GM21737 (cell line): ENCODE measurements around the gene CRYL1.

Source experiments
- ATAC-seq: cut with Tn5 transposase; IDR thresholded peaks from one replicate; pipeline ENCODE4 v1.9.1; 2021; ENCODE audit warnings: mild to moderate bottlenecking, moderate library complexity; ENCODE audit not compliant: unreplicated experiment

The CRYL1 gene

DNA sequence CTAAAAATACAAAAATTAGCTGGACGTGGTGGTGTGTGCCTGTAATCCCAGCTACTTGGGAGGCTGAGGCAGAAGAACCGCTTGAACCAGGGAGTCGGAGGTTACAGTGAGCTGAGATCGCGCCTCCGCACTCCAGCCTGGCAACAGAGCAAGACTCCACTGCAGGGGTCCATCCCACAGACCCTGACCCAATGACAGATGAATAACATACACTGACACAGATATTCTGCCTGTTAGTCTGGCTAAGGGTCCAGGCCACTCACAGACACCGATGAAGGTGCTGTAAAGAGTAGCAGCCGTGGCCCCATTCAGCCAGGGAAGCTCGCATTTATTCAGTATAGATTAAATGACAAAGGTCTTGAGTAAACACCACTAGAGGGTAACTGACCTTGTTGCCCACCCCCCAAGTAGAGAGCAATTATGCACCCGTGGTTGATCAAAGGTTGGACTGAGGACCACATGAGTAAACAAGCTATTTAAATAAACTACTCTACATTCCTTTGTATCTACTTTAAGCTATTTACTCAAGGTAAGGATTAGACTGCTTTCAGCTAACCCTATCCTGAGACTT lies 8.5 kb upstream of the CRYL1 start:
- ATAC-seq: no peak

DNA sequence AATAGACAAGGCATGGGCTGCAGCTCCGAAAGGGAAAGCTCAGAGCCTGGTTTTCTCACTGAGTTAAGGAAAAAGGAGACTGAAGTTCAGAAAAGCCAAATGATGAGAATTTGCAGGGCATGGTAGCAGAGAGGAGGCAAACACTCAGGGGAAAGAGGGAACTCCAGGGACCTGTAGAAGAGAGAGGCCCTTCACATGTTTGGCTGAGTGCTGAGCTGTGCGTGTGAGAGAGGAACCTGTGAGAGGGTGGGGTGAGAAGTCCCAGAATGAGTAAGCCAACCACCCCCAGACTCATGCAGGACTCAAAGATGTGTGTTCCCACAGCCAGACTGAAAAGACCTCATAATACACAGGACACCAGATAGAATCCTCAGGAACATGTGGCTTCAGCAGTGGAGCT lies 2.8 kb upstream of the CRYL1 start:
- no peak for ATAC-seq

DNA sequence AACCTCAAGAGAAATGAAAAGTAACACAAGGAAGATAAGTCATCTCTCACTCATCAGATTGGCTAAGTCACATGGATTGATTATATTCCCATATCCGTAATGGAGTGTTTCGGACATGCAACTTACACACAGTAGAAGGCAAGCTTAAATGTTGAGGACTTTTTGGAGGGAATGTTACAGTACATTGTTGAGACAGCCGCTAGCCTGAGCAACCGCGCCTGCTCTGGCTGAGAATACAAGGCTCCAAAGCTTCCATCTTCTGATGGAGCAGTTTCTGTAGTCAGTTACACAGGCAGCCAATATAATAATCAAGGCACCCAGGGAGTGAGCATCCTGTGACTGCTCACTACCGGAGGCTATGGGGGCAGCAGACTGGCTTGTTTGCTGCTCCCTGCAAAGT lies 1.0 kb upstream of the CRYL1 start:
- ATAC-seq: no peak

DNA sequence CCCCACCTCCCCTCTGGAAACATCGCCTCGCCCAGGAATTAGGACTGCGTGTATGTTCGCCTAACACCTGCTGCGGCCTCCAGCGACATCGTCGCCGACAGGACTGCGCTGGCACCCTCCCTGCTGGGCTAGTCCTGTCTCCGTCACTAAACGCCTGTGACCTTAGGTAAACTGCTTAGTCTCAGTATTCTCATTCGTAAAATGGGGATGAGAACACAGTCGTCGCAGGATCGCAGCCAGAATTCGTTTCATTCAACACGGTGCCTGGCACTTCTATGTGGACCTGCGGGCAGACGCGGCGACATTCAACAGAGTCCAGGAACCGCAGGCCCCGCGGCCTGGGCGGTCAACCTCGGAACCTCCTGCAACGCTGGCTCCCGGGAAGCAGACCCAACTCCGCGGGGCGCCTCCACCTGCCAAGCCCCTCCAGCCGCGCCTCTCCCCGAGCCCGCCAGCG lies 485 bp downstream of the CRYL1 start:
- ATAC-seq: peak; percentile 18

DNA sequence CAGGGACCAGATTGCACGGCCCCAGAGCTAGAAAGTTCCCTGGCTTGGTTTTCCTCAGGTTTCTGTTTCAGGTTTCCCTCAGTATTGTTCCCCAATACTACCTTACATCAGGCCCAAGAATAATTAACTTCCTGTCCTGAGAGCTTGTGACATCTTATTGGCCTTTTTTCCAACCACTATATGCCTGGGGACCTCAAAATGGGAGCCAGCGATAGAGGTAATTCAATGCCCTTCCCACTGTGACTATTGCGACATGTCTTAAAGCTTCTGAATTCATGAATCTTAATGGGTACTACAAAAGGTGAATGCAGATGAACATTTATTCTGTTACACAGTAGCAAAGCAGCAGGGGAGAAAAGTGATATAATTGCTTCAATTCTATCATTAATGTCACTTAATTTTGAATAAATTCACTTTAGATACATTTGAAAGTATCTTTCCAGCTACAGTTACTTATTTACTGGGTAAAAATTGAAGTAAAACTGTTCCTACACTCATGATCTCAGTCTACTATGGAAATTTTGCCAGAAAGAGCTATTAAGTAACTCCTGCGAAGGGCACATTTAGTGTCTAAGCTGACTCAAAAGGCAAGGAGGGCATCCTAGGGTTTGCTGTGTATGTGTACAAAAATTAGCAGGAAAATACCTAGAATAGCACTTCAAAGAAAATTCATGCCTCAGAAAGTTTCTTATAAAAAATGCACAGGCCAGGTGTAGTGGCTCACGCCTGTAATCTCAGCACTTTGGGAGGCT lies 4.1 kb downstream of the CRYL1 start:
- ATAC-seq: no peak

DNA sequence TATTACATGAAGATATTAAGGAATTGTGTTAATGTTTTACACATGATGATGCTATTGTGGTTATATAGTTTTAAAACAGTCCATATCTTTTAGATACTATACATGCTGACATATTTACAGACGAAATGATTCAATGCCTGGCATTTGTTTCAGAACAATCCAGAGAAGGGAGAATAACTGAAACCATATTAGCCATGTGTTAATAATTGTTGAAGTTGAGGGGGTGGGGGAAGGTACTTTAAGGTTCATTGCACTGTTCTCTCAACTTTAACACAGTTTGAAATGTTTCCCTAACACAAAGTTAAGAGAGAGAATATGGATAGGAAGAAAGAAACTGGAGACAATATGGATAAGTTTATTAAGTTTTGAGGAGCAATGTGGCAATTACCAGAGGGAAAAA lies 5.8 kb downstream of the CRYL1 start:
- ATAC-seq: no peak

DNA sequence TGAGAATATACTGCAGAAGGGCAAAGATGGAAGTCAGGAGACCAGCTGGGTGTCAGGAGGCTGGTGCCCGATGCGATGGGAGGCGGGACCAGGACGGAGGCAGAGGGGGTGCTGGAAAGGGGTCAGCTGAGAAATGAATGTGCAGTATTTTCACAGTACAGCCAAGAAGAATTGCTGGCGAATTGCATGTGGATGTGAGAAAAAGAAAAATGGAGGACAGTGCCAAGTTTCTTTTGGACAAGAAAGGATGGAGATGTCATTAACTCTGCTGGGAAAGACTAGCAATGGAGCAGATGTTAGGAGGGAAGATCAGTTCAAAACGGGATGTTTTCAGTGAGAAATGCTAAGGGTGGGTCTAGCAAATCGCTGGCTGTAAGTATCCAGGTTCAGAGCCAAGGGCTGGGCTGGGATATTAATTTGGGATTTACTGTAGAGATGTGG lies 7.0 kb downstream of the CRYL1 start:
- no peak for ATAC-seq

DNA sequence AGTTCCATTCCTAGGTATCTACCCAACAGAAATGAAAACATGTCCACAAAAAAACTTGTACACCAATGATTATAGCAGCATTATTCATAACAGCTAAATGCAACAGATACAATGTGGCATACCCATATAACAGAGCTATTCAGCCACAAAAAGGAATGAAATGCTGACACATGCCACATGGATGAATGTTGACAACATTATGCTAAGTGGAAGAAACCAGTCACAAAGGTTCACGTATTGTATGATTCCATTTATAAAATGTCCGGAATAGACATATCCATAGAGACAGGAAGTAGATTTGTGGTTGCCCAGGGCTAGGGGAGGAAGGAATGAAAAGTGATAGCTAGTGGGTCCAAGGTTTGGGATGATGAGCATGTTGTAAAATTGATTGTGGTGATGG lies 10.8 kb downstream of the CRYL1 start:
- ATAC-seq: no peak

DNA sequence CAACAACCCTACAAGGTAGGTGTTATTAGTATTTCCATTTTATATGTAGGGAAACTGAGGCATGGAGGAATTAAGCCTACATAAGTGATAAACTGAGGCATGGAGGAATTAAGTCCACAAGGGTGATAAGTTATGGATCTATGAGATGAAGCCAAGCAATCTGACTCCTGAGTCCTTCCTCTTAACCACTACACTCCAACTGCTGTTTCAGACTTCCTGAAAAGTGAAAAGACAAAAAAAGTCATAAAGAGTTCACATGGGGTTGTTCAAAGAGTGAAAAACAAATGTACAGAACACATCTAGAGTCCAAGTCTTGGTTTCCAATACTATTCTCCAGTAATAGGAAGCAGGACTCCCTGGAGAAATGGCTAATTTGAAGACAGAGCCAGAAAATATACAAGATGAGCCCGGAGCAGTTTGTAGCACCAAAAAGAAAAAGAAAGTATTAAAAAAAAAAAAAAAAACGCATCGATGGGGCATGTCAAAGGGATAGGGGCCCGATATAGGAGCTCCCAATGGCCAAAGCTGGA lies 12.1 kb downstream of the CRYL1 start:
- no peak for ATAC-seq

DNA sequence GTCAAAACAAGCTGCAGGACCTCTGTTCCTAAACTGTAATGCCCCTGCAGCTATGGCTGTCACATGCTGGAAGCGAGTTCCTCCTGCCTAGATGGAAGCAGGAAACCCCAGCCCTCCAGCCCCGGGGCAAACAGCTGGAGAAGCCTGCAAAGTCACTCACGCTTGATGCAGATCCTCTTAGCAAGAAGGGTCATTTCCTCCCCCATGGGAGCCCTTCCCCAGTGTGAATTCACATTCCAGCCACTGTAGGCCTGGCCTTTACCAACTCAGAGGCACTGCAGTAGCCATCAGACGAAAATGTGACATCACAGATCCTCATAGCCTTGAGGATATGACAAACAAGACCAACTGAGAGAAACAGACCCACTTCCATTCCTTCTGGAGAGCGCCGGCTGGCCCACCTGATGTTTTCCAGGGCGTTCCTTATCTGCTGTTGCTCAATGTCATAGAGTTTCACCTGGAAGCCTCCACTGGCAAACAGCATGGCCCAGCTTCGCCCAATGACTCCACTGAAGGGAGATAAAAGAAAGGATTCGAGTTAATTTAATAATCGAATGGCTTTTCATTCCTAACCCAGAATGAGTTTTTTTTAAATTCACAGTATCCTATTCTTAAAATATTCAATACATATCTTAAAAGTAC lies 13.5 kb downstream of the CRYL1 start:
- no peak for ATAC-seq

DNA sequence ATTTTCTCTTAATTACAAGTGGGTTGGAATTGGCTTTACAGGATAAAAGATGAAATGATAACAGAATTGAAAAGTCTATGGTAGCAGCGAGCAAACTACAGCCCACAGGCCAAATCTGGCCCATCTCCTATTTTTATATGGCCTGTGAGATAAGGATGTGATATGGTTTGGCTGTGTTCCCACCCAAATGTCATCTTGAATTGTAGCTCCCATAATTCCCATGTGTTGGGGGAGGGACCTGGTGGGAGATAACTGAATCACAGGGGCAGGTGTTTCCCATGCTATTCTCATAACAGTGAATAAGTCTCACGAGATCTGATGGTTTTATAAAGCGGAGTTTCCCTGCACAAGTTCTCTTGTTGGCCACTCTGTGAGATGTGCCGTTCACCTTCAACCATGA lies 19.0 kb downstream of the CRYL1 start:
- ATAC-seq: no peak

DNA sequence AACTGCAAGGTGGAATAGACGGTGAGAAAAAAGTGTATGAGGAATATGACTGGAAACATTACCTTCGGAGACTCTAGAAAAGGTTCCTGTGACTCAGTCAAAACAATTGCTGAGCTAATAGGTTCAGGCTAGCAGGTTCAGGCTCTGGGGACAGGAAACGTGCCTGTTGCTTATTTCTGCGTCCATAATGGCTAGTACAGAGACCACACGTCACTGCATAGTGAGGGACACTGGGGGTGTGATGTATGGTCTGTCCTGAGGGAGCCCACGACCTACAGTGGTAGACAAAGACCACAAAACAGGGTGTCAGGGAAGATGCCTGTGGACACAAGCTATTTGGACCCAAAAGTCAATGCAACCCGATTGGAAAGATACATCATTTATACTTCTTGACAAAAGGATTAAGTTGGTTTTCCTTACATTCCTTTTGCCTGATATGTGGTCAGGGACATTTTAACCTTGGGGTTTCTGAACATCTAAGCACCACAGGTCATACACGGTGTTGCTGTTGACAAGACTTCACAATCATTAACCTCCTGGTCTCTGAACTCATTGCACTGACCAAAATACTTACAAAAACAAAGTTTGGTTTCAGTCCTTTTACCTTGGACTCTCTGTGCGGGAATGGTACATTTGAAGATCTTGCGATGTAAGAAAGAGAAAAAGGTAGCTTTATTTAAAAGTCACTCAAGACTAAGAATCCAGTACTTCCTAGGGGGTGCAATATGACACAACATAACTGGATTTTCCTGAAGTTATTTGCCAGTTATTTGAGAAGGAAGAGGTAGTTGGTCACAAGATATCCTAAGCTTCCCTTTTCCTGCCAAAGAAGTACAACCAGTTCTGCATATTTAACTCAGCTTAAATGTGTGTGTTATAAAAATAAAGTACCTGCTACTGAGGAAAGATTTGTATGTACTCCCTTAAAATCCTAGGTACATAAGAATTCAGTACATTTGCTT lies 20.0 kb downstream of the CRYL1 start:
- no peak for ATAC-seq

DNA sequence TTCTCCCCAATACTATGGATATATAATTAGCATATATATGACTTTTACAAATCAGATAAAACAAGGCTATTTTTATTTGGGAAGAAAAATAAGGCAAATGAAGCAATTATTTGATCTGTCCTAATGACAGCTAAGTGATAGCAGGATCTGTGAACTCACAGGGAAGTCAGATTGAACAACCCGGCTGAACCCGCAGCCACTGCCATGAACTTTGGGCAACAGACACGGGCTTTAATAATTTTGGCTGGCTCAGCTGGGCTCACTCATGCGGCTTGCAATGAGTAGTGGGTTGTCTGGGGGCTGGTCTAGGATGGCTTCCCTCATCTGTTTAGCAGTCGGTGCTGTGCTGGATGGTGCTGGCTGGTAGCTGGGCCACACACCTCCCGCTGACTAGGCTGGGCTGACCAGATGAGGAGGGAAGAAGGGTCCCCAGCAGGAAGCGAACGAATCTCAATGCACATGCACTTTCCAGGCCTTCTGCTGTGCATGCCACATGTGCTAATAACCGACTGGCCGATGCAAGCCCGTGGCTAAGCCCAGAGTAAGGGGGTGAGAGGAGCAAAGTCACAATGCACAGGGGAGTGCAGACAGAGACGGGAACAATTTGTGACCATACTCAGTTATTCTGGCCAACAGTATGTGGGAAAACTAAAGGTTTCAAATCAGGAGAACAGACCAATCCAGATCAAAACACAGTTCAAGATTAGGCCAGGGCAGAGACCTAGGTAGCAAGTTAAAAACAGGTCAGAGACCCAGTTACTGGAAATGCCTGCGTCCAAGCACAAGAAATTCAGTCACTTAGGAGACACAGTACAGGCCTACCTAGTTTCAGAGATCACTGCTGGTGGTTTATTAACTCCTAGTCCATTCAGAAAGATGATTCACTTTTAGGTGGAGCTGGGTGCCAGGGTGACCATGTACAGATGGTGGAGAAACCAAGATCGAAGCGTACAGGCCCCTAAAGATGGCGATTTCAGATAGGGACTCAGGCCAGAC lies 22.3 kb downstream of the CRYL1 start:
- no peak for ATAC-seq

DNA sequence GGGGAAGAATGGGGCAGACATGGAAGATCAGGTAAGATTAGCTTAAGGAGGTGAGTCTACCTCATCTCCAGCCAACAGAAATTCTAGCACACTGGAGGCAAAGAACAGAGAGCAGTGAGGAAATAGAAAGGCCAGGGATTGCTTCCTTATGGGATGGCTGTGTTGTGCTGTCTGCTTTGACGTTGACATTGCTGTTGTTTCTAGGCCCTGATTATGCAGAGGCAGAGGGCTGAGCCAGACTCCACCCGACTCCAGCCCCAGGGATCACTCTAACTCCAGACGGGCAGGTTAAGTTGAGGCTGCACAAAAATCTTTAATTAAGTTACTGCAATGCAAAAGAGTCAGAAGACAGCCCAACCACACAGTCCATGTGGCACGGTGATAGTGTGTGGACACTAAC lies 24.1 kb downstream of the CRYL1 start:
- no peak for ATAC-seq

DNA sequence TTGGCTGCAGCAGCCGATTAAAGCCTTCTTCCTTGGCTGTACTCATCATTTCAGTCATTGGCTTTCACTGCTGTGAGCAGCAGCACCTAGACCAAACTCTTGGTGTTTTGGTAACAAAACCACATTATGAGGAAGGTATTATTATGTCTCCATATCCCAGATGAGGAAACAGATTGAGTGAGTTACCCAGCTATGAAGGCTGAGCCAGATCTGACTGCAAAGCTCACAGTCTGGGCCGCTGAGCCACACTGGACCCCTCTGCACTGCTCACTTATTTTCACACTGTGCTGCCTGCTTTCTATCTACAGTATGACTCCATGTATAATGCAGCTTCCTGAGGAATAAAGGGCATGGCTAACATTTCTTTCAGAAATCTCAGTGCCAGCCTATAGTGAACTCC lies 24.5 kb downstream of the CRYL1 start:
- ATAC-seq: no peak

DNA sequence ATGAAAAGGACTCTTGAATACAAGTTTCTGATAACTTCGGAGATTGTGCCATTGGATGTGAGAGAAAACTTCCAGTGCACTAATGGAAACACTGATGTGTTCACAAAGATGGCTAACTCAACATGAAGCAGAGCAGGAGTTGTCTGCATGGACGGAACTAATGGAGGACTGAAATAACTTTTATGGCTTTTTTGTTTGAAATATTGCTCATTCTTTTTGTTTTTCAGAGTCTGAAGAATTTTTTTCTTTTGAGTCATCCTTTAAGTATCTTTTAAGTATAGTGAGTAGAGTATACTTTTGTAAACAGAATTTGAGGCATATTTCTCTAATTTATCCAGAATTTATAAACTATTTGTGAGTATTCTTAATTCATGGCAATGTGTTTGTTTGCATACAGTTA lies 25.7 kb downstream of the CRYL1 start:
- no peak for ATAC-seq

DNA sequence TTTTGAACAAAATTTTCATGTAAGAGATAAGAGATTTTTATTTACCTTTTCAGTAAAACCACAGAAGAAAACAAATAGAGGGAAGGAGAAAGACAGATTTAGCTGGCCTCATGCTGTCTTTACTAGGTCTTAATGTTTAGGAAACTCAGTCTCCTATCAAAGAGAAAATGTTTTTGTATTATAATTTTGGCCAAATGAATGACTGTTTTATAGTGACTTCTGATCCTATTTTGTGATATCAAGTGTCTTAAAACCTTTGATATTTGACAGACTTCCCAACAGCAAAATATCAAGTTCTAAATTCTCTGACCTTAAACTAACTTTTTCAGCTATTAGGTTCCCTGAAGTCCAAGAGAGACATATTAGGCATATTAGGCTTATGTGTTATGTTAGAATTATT lies 27.0 kb downstream of the CRYL1 start:
- no peak for ATAC-seq

DNA sequence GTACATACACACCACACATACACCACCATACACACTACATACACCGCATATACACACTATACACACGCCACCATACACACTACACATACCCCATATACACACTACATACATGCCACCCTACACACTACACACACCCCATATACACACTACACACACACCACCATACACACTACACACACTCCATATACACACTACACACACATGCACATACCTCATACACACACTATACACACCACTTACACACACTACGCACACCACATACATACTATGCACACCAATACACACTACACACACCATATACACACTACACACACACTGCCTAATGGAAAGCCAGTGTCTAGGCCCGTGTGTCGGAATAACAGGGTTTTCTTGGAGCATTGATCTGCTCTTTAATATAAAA lies 27.5 kb downstream of the CRYL1 start:
- no peak for ATAC-seq

DNA sequence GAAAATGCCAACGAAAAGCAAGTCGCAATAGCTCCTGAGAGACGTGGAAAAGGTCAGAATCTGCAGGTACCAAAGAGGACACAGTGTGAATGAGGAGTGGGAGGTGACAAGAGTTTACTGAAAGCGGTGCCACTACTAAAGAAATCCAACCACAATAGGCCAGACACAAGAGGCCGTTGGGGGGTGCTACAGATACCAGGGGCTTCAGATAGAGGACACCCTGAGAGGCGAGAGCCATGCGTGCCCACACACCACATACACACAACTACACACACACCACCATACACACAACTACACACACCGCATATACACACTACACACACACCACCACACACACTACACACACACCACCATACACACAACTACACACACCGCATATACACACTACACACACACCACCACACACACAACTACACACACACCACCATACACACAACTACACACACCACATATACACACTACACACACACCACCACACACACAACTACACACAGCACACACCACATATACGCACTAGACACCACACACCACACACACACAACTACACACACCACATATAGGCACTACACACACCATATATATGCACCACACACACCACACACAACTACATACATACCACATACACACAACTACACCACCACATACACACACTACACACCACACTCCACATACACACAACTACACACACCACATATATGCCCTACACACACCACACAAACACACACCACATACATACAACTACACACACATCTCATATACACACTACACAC lies 28.5 kb downstream of the CRYL1 start:
- no peak for ATAC-seq
